Brain microvascular endothelial cell (primary cell): Measurements from ENCODE around the gene CCDC87.

Experiments used
- DNase-seq: peaks from one replicate; pipeline ENCODE4 v3.0.0-alpha.2; 2020
- H3K27ac ChIP-seq: fragments of 250-450 bp; sonication (Bioruptor Pico); 2 replicates; pipeline ENCODE4 v1.5.1; 2020; ENCODE audit warnings: mild to moderate bottlenecking, moderate library complexity
- H3K27me3 ChIP-seq: fragments of 250-450 bp; sonication (Bioruptor Pico); replicated peaks from 2 replicates; pipeline ENCODE4 v1.5.1; 2020; ENCODE audit warnings: mild to moderate bottlenecking
- H3K36me3 ChIP-seq: fragments of 250-450 bp; sonication (Bioruptor Pico); replicated peaks from 2 replicates; pipeline ENCODE4 v1.5.1; 2020; ENCODE audit warnings: mild to moderate bottlenecking
- H3K4me3 ChIP-seq: 2 replicates; pipeline ENCODE4 v1.5.1; 2011; ENCODE audit warnings: low read depth, mild to moderate bottlenecking, control low read depth, low read length, moderate library complexity
- in situ Hi-C: cut with HindIII; loops from 2 replicates; pipeline ENCODE4 v1.10.0; 2017; ENCODE audit warnings: low sequenced_read_pairs, low pct_ligation_motif_present
- TF ChIP-seq, protein P1 (sequence below): IDR thresholded peaks from 2 replicates; pipeline ENCODE4 v1.5.1; 2011; ENCODE audit warnings: low read depth, mild to moderate bottlenecking, moderate library complexity, low read length, control low read depth, inconsistent platforms; ENCODE audit errors: missing control alignments

CCDC87 gene

DNA sequence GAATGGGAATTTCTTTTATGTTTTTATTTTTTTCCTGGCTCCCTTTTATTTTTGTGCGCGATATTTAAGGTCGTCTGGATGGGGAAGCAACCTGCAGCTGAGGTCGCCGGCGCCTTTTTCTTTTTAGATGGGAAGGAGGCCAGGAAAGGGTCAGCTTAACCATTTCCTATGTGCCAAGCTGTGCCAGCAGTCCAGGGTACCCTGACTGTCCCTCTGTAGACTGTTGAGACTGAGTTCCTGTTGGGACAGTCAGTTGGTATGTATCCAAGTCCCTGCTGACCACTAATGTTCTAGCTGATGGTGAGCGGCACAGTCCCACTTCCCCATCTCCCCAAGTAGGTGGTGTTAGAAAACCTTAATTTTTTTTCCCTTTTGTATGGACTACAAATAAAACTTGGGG, 34.1 kb upstream of the CCDC87 start:
- in situ Hi-C loops: no loop called here
- DNase-seq: no peak
- no peaks in the 10 kb centered on the region for H3K27me3 ChIP-seq
- no peak overlapping the region for H3K4me3 ChIP-seq
- TF ChIP-seq, protein P1, sequence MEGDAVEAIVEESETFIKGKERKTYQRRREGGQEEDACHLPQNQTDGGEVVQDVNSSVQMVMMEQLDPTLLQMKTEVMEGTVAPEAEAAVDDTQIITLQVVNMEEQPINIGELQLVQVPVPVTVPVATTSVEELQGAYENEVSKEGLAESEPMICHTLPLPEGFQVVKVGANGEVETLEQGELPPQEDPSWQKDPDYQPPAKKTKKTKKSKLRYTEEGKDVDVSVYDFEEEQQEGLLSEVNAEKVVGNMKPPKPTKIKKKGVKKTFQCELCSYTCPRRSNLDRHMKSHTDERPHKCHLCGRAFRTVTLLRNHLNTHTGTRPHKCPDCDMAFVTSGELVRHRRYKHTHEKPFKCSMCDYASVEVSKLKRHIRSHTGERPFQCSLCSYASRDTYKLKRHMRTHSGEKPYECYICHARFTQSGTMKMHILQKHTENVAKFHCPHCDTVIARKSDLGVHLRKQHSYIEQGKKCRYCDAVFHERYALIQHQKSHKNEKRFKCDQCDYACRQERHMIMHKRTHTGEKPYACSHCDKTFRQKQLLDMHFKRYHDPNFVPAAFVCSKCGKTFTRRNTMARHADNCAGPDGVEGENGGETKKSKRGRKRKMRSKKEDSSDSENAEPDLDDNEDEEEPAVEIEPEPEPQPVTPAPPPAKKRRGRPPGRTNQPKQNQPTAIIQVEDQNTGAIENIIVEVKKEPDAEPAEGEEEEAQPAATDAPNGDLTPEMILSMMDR: no peak
- peaks cover 69% of the 10 kb centered on the region for H3K36me3 ChIP-seq
- H3K27ac ChIP-seq: no peak overlapping the region

DNA sequence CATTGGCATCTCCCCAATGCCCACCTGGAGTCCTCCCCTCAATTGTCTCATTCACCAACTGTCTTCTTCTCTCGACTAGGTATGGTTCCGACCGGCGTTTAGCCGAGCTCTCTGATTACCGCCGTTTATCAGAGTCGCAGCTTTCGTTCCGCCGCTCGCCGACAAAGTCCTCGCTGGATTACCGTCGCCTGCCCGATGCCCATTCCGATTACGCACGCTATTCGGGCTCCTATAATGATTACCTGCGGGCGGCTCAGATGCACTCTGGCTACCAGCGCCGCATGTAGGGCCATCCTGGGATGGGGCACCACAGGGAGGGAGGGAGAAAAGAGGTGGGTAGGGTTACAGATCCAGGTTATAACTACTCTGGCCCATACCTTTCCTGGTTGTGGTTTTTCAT, 33.5 kb upstream of the CCDC87 start:
- TF ChIP-seq, protein P1: no peak
- no peak for DNase-seq
- Histone ChIP-seq H3K27me3 (no peaks in the 10 kb centered on the region), H3K36me3 (peaks cover 65% of the 10 kb centered on the region), H3K4me3 (no peak overlapping the region), H3K27ac (no peak overlapping the region)
- in situ Hi-C loops: no loop called here

DNA sequence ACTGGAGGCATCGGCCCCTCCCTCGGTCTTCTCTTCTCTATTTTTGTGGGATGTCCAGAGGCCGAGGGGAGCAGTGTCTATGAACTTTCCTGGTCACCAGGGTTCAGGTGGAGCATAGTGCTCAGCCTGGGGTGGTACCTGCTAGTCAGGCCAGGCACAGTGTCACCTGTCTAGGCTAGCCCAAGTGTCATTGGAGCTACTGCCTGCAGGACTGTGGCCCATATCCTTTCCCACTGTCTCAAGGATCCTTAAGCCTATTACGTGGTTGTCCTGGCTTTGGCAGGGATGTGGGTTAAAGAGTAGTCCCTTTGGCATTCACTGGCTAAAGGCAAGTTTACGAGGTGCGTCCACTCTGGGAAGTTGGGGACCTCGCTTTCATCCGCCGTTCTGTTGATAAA, 32.9 kb upstream of the CCDC87 start:
- in situ Hi-C loops: no loop called here
- DNase-seq: no peak
- Histone ChIP-seq H3K27ac (no peak overlapping the region), H3K27me3 (no peaks in the 10 kb centered on the region), H3K4me3 (no peak overlapping the region), H3K36me3 (peaks cover 65% of the 10 kb centered on the region)
- TF ChIP-seq, protein P1: no peak

DNA sequence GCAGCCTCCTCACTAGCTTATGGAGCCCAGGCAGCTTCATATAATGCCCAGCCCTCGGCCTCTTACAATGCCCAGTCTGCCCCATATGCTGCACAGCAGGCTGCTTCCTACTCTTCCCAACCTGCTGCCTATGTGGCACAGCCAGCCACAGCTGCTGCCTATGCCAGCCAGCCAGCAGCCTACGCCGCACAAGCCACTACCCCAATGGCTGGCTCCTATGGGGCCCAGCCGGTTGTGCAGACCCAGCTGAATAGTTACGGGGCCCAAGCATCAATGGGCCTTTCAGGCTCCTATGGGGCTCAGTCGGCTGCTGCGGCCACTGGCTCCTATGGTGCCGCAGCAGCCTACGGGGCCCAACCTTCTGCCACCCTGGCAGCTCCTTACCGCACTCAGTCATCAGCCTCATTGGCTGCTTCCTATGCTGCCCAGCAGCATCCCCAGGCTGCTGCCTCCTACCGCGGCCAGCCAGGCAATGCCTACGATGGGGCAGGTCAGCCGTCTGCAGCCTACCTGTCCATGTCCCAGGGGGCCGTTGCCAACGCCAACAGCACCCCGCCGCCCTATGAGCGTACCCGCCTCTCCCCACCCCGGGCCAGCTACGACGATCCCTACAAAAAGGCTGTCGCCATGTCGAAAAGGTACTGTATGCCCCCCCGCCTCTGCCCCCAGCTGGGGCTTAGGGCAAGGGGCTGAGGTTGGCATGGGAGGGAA, 32.3 kb upstream of the CCDC87 start:
- H3K4me3 ChIP-seq: no peak overlapping the region

DNA sequence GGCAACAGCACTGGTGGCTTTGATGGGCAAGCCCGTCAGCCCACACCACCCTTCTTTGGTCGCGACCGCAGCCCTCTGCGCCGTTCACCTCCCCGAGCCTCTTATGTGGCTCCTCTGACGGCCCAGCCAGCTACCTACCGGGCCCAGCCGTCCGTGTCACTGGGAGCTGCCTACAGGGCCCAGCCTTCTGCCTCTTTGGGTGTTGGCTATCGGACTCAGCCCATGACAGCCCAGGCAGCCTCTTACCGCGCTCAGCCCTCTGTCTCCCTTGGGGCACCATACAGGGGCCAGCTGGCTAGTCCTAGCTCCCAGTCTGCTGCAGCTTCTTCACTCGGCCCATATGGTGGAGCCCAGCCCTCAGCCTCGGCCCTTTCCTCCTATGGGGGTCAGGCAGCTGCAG, 31.6 kb upstream of the CCDC87 start:
- TF ChIP-seq, protein P1: no peak
- in situ Hi-C loops: no loop called here
- Histone ChIP-seq H3K4me3 (no peak overlapping the region), H3K27me3 (no peaks in the 10 kb centered on the region), H3K27ac (no peak overlapping the region), H3K36me3 (peaks cover 62% of the 10 kb centered on the region)
- no peak for DNase-seq

More for the DNA sequence above, 32.3 kb upstream of the CCDC87 start:
- in situ Hi-C loops: no loop called here
- DNase-seq: no peak
- peaks cover 63% of the 10 kb centered on the region for H3K36me3 ChIP-seq
- no peaks in the 10 kb centered on the region for H3K27me3 ChIP-seq
- H3K27ac ChIP-seq: no peak overlapping the region
- TF ChIP-seq, protein P1: no peak

DNA sequence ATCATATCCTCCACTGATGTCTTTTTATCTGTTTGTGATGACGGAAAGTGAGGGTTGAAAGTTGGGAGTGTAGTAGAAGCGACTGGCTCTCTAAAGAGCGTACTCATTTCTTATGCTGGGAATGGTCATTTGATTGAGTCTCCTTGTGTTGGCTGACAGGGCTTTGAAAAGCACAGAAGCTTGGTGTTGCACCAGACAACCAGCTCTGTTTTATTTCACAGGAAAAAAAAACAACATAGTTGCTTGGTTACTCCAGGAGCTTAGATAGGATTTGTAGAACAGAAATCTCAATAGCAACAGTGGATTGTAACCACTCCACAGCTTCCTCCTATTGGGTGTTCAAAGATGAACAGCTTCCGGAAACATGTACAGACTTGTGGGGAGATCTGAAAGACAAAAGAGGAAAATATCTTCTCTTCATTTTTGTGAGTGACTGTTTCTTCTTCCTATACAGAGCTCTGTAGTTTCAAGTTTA, 26.3 kb upstream of the CCDC87 start:
- Histone ChIP-seq H3K27ac (peak overlapping the region; percentile 72), H3K4me3 (peak overlapping the region; percentile 97), H3K27me3 (no peaks in the 10 kb centered on the region), H3K36me3 (peaks cover 22% of the 10 kb centered on the region)
- in situ Hi-C loops: no loop called here
- TF ChIP-seq, protein P1: no peak
- DNase-seq: peak; percentile 60
